ENCODE results near the gene DIS3L2. TPM values are rescaled to one million over a fixed set of nuclear protein-coding genes. Genes with fewer than 3 reads are reported as not detected.
A peak's percentile ranks its signal among the peaks of the same experiment; 100 is the strongest.

The DIS3L2 gene
- total and polyA plus RNA-seq, 2 of the 4 experiments (the other 2 are of a cell fraction) = 14.7 to 19.2 TPM

GRCh38 chr2:232341061-232341738 lies 379.7 kb downstream of the DIS3L2 start:
- no peak for DNase-seq
- no peaks in the 10 kb centered on the region for H3K9me3 ChIP-seq (ENCODE audit: control insufficient read depth, insufficient read depth, low read length)
- H4K20me1 ChIP-seq (ENCODE audit: insufficient read depth, low read length) = no peaks in the 10 kb centered on the region
- H3K4me1 ChIP-seq (ENCODE audit: control insufficient read depth, insufficient read depth, low read length) = no peaks in the 10 kb centered on the region
- no peaks in the 10 kb centered on the region for H3K9me1 ChIP-seq (ENCODE audit: insufficient read depth, low read length)
- no peak overlapping the region for H3K56ac ChIP-seq (ENCODE audit: extremely low read depth, insufficient read depth, low read length)
- H2BK120ac ChIP-seq (ENCODE audit: low read depth, low read length) = no peak overlapping the region
- no peak overlapping the region for H2AK5ac ChIP-seq (ENCODE audit: low read depth, low read length)
- H4K8ac ChIP-seq (ENCODE audit: low read depth in 2 of 2, low read length in 2 of 2) = no peak overlapping the region
- no peak overlapping the region for H3K18ac ChIP-seq (ENCODE audit: low read depth, low read length)
- no peak overlapping the region for H3K4ac ChIP-seq (ENCODE audit: low read depth, low read length)
- H2BK20ac ChIP-seq (ENCODE audit: low read depth, low read length) = no peak overlapping the region
- dilution Hi-C loops (cut with HindIII; ENCODE audit: low sequenced_read_pairs, unreplicated experiment) = no loop called here
- TF ChIP-seq CTCF (conservative IDR thresholded peaks at IDR 0.05; ENCODE audit: low read depth, low read length) (no peak), ELK1 (IDR thresholded peaks at IDR 0.05; ENCODE audit: borderline replicate concordance, low read depth, low read length) (no peak), POLR2A (IDR thresholded peaks at IDR 0.05; ENCODE audit: low read depth, low read length) (no peak), MAFK (IDR thresholded peaks at IDR 0.05; ENCODE audit: low read depth, low read length) (peak; percentile 64), BHLHE40 (IDR thresholded peaks at IDR 0.05; ENCODE audit: low read depth, low read length) (no peak), MXI1 (IDR thresholded peaks at IDR 0.05; ENCODE audit: borderline replicate concordance, low read depth, low read length) (no peak), FOS (IDR thresholded peaks at IDR 0.05; ENCODE audit: low read depth, low read length) (no peak), RAD21 (IDR thresholded peaks at IDR 0.05; ENCODE audit: low read length) (no peak)
- H3K23ac ChIP-seq (ENCODE audit: low read depth, low read length) = no peak overlapping the region
- ChIA-PET POLR2A (ENCODE audit: unreplicated experiment) (no interaction called here), CTCF (no interaction called here)
- no peak overlapping the region for H4K5ac ChIP-seq (ENCODE audit: low read depth, low read length)
- H3K14ac ChIP-seq (replicated peaks; ENCODE audit: low read depth, low read length) = no peak overlapping the region
- no peak overlapping the region for H4K91ac ChIP-seq (ENCODE audit: insufficient read depth, low read depth, low read length)
- H3K27me3 ChIP-seq (ENCODE audit: control insufficient read depth, insufficient read depth, low read length) = peaks cover 2% of the 10 kb centered on the region; the same call in 1 of the 2 replicates
- in situ Hi-C loops (cut with MboI; ENCODE audit: low sequenced_read_pairs) = no loop called here
- H2BK5ac ChIP-seq (ENCODE audit: low read depth, low read length, poor library complexity, severe bottlenecking) = no peak overlapping the region
- H3K4me3 ChIP-seq (ENCODE audit: insufficient read depth, low read depth, low read length) = no peak overlapping the region
- intact Hi-C loops (cut with micrococcal nuclease) = no loop called here
- no peak overlapping the region for H2AFZ ChIP-seq (replicated peaks; ENCODE audit: low read length, poor library complexity)
- no peak for ATAC-seq (ENCODE audit: low read depth)
- H3K27ac ChIP-seq (ENCODE audit: insufficient read depth, low read length) = no peak overlapping the region
- no peaks in the 10 kb centered on the region for H3K79me1 ChIP-seq (ENCODE audit: low read depth in 1 of 2, low read length in 2 of 2)
- no TSS peak for BruUV-seq (replicated peaks)
- 93% methylated on average over 5 of the region's 17 CpGs; no CpG with 5 or more reads in 1 of the 2 experiments for WGBS, 2 experiments (ENCODE audit: extremely low coverage in 2 of 2, insufficient read length in 1 of 2)
- no peak overlapping the region for H2BK15ac ChIP-seq (ENCODE audit: low read depth, low read length)
- H2AK9ac ChIP-seq (replicated peaks; ENCODE audit: low read depth, low read length, poor library complexity) = no peak overlapping the region
- no peaks in the 10 kb centered on the region for H3K36me3 ChIP-seq (ENCODE audit: control insufficient read depth, insufficient read depth, low read length)
- no peak overlapping the region for H3K9ac ChIP-seq (ENCODE audit: low read depth, low read length)
- H3K4me2 ChIP-seq (ENCODE audit: low read depth, low read length) = no peak overlapping the region
